ENCODE data around the gene GPX6. TPM values are rescaled to one million over a fixed set of nuclear protein-coding genes. Genes with fewer than 3 reads are reported as not detected.

GPX6 gene
- total and polyA plus RNA-seq, 10 of the 15 experiments (the other 5 are each of a cell fraction or from before 2014, with no cell fraction given): not detected

GRCh38 chr6:28506807-28507475, 8.7 kb downstream of the GPX6 start (continued):
- TF ChIP-seq MYC (IDR thresholded peaks at IDR 0.05; ENCODE audit: insufficient read depth, insufficient read length, insufficient replicate concordance, low read length, severe bottlenecking) (no peak), SPI1 (IDR thresholded peaks at IDR 0.05; ENCODE audit: borderline replicate concordance, insufficient read depth, low read depth, low read length) (no peak), CHD4 (IDR thresholded peaks at IDR 0.05) (no peak)

- Histone ChIP-seq H3K4me1 (ENCODE audit: control insufficient read depth, insufficient read depth, low read length) (no peaks in the 10 kb centered on the region), H3K27ac (ENCODE audit: control insufficient read depth, insufficient read depth) (no peak overlapping the region), H3K4me2 (ENCODE audit: control insufficient read depth, insufficient read depth) (no peak overlapping the region), H4K20me1 (ENCODE audit: control insufficient read depth, insufficient read depth) (no peaks in the 10 kb centered on the region), H3K9ac (ENCODE audit: control insufficient read depth, insufficient read depth, low read length) (no peak overlapping the region), H2AFZ (ENCODE audit: control insufficient read depth, low read depth, low read length) (no peak overlapping the region), H3K4me3 (no peak overlapping the region), H3K27me3 (replicated peaks in 1 of 2; ENCODE audit: control insufficient read depth in 2 of 2, insufficient read depth in 2 of 2, low read length in 1 of 2) (no peaks in the 10 kb centered on the region; a peak in 1 of 4 replicates), H3K9me3 (replicated peaks; ENCODE audit: control insufficient read depth, insufficient read depth, low read length) (no peaks in the 10 kb centered on the region), H3K36me3 (ENCODE audit: control insufficient read depth in 2 of 2, insufficient read depth in 2 of 2, low read length in 1 of 2) (no peaks in the 10 kb centered on the region), H3K79me2 (ENCODE audit: control insufficient read depth, insufficient read depth, low read length) (no peaks in the 10 kb centered on the region)
- 100% methylated on average over 1 of the region's 1 CpG for WGBS (ENCODE audit: insufficient coverage, insufficient replicate concordance, low lambda C conversion rate, missing lambda C conversion rate)
- BruUV-seq (replicated peaks): no TSS peak
- RAD21 ChIA-PET (ENCODE audit: unreplicated experiment): no interaction called here
- SMC1A ChIA-PET (ENCODE audit: uncharacterized antibody, unreplicated experiment): interaction anchor here (1.4 kb wide), 1 partner anchor 11 kb away, joined by 3 read pairs; no protein-coding TSS in a partner anchor
- CTCF ChIA-PET: interaction anchor here (1.0 kb wide), 1 partner anchor 14 kb away, joined by 3 read pairs; no protein-coding TSS in a partner anchor
- FAIRE-seq: no peak
- POLR2A ChIA-PET: no interaction called here
- intact Hi-C loops (cut with micrococcal nuclease; ENCODE audit: unreplicated experiment): no loop called here
- ATAC-seq: no peak
- in situ Hi-C loops (cut with MboI): no loop called here
- DNase-seq (ENCODE audit: low read depth, low spot score): no peak
- no peak for TF ChIP-seq FOXK2 (IDR thresholded peaks at IDR 0.05)
- no peak for TF ChIP-seq NFIC (IDR thresholded peaks at IDR 0.05; ENCODE audit: low read depth, low read length)
- TF ChIP-seq SREBF1 (IDR thresholded peaks at IDR 0.05; ENCODE audit: low read length): no peak
- no peak for TF ChIP-seq ELK1 (IDR thresholded peaks at IDR 0.05; ENCODE audit: low read depth, low read length)
- no peak for TF ChIP-seq RAD21 (IDR thresholded peaks at IDR 0.05; ENCODE audit: insufficient read depth, low read depth, low read length)
- TF ChIP-seq LARP7 (IDR thresholded peaks at IDR 0.05): no peak
- no peak for TF ChIP-seq POLR2AphosphoS5 (IDR thresholded peaks at IDR 0.05; ENCODE audit: low read length)
- no peak for TF ChIP-seq EED (IDR thresholded peaks at IDR 0.05; ENCODE audit: low read depth)
- TF ChIP-seq RBBP5 (conservative IDR thresholded peaks at IDR 0.05): no peak
- no peak for TF ChIP-seq CBX5 (IDR thresholded peaks at IDR 0.05; ENCODE audit: low read depth)
- no peak for TF ChIP-seq RELA (IDR thresholded peaks at IDR 0.05; ENCODE audit: borderline replicate concordance, partially characterized antibody)
- no peak for TF ChIP-seq FOS (IDR thresholded peaks at IDR 0.05; ENCODE audit: borderline replicate concordance, extremely low read depth, insufficient read length)
- no peak for TF ChIP-seq ZBTB40 (IDR thresholded peaks at IDR 0.05; ENCODE audit: borderline replicate concordance)
- no peak for TF ChIP-seq HSF1 (IDR thresholded peaks at IDR 0.05; ENCODE audit: low read depth, low read length)
Observed at GRCh38 chr6:28505733-28506132, 9.9 kb downstream of the GPX6 start.

Data from GM12878 (cell line).